HUES6 (cell line): ENCODE measurements around the gene DMRTB1.

Experiments used
- H3K27ac ChIP-seq: 2 replicates; pipeline ENCODE4 v1.7.0; 2013; ENCODE audit warnings: low read depth, mild to moderate bottlenecking, low read length, inconsistent platforms
- H3K27me3 ChIP-seq: 2 replicates; pipeline ENCODE4 v1.6.1; 2013; ENCODE audit warnings: low read length; ENCODE audit not compliant: control insufficient read depth, insufficient read depth
- H3K36me3 ChIP-seq: 2 replicates; pipeline ENCODE4 v1.6.1; 2013; ENCODE audit warnings: low read length; ENCODE audit not compliant: control insufficient read depth, insufficient read depth
- H3K4me1 ChIP-seq: 2 replicates; pipeline ENCODE4 v1.6.1; 2013; ENCODE audit warnings: low read length; ENCODE audit not compliant: control insufficient read depth, insufficient read depth
- H3K4me3 ChIP-seq: 2 replicates; pipeline ENCODE4 v1.5.1; 2013; ENCODE audit warnings: low read depth, low read length
- H3K9ac ChIP-seq: one replicate; pipeline ENCODE4 v1.6.1; 2013; ENCODE audit warnings: mild to moderate bottlenecking, low read length
- H3K9me3 ChIP-seq: 2 replicates; pipeline ENCODE4 v1.6.1; 2013; ENCODE audit warnings: low read depth, low read length; ENCODE audit not compliant: control insufficient read depth, insufficient read depth

The DMRTB1 gene

GRCh38 chr1:53486395-53487026 lies 27.3 kb downstream of the DMRTB1 start:
- H3K4me1 ChIP-seq = peaks cover 9% of the 10 kb centered on the region
- no peaks in the 10 kb centered on the region for H3K27me3 ChIP-seq
- no peak overlapping the region for H3K27ac ChIP-seq
- no peaks in the 10 kb centered on the region for H3K36me3 ChIP-seq
- no peak overlapping the region for H3K4me3 ChIP-seq
- H3K9ac ChIP-seq = no peak overlapping the region
- peaks cover 4% of the 10 kb centered on the region; the same call in 1 of the 2 replicates for H3K9me3 ChIP-seq

GRCh38 chr1:53490351-53490750 lies 31.2 kb downstream of the DMRTB1 start:
- Histone ChIP-seq H3K4me1 (peaks cover 9% of the 10 kb centered on the region), H3K9me3 (peaks cover 4% of the 10 kb centered on the region; the same call in 1 of the 2 replicates), H3K27me3 (no peaks in the 10 kb centered on the region), H3K4me3 (no peak overlapping the region), H3K9ac (no peak overlapping the region), H3K27ac (no peak overlapping the region), H3K36me3 (no peaks in the 10 kb centered on the region)

- Histone ChIP-seq H3K27ac (no peak overlapping the region), H3K9me3 (no peaks in the 10 kb centered on the region), H3K9ac (no peak overlapping the region), H3K4me1 (peaks cover 9% of the 10 kb centered on the region; the same call in 1 of the 2 replicates), H3K36me3 (no peaks in the 10 kb centered on the region), H3K4me3 (no peak overlapping the region), H3K27me3 (no peaks in the 10 kb centered on the region)
Measured at GRCh38 chr1:53495633-53496345, 36.6 kb downstream of the DMRTB1 start.

GRCh38 chr1:53498555-53499131 lies 39.4 kb downstream of the DMRTB1 start:
- Histone ChIP-seq H3K36me3 (no peaks in the 10 kb centered on the region), H3K4me3 (no peak overlapping the region), H3K9me3 (no peaks in the 10 kb centered on the region), H3K9ac (no peak overlapping the region), H3K4me1 (peaks cover 26% of the 10 kb centered on the region), H3K27ac (no peak overlapping the region), H3K27me3 (no peaks in the 10 kb centered on the region)

- Histone ChIP-seq H3K9ac (no peak overlapping the region), H3K4me3 (no peak overlapping the region), H3K27ac (no peak overlapping the region), H3K27me3 (no peaks in the 10 kb centered on the region), H3K36me3 (no peaks in the 10 kb centered on the region), H3K9me3 (no peaks in the 10 kb centered on the region), H3K4me1 (peaks cover 30% of the 10 kb centered on the region)
Measured at GRCh38 chr1:53499257-53500203, 40.3 kb downstream of the DMRTB1 start.

GRCh38 chr1:53500204-53501064 lies 41.2 kb downstream of the DMRTB1 start:
- H3K9me3 ChIP-seq = no peaks in the 10 kb centered on the region
- H3K4me1 ChIP-seq = peaks cover 36% of the 10 kb centered on the region
- H3K27me3 ChIP-seq = no peaks in the 10 kb centered on the region
- no peak overlapping the region for H3K27ac ChIP-seq
- H3K9ac ChIP-seq = no peak overlapping the region
- no peaks in the 10 kb centered on the region for H3K36me3 ChIP-seq
- H3K4me3 ChIP-seq = no peak overlapping the region

- H3K27ac ChIP-seq = no peak overlapping the region
- no peaks in the 10 kb centered on the region for H3K36me3 ChIP-seq
- no peak overlapping the region for H3K9ac ChIP-seq
- no peaks in the 10 kb centered on the region for H3K9me3 ChIP-seq
- no peak overlapping the region for H3K4me3 ChIP-seq
- H3K4me1 ChIP-seq = peaks cover 38% of the 10 kb centered on the region
- no peaks in the 10 kb centered on the region for H3K27me3 ChIP-seq
Measured at GRCh38 chr1:53501065-53502005, 42.1 kb downstream of the DMRTB1 start.

GRCh38 chr1:53502641-53503432 lies 43.6 kb downstream of the DMRTB1 start:
- Histone ChIP-seq H3K9me3 (no peaks in the 10 kb centered on the region), H3K27ac (no peak overlapping the region), H3K36me3 (no peaks in the 10 kb centered on the region), H3K4me3 (no peak overlapping the region), H3K4me1 (peaks cover 47% of the 10 kb centered on the region), H3K9ac (no peak overlapping the region), H3K27me3 (no peaks in the 10 kb centered on the region)
